Kidney glomerular epithelial cell (primary cell): ENCODE data around the gene DPP6.
"Not testable (repeated sequence)": the region's sequence is repeated elsewhere in the genome, so short reads cannot be mapped to it uniquely, and the experiment has no call there.

Experiments used
- DNase-seq: peaks from one replicate; lab custom pipeline; 2025; lab: John Stamatoyannopoulos, UW

Gene DPP6

GRCh38 chr7:154148791-154149516 is 96.8 kb downstream of the DPP6 start:
- not testable (repeated sequence) for DNase-seq

- DNase-seq = not testable (repeated sequence)
These were observed 98.5 kb downstream of the DPP6 start for GRCh38 chr7:154150656-154151055.

GRCh38 chr7:154151306-154151705 is 99.1 kb downstream of the DPP6 start:
- DNase-seq = not testable (repeated sequence)

- not testable (repeated sequence) for DNase-seq
These were observed 103.7 kb downstream of the DPP6 start for GRCh38 chr7:154155928-154156327.

- not testable (repeated sequence) for DNase-seq
These were observed 110.7 kb downstream of the DPP6 start for GRCh38 chr7:154162921-154163320.

GRCh38 chr7:154163642-154164041 is 111.4 kb downstream of the DPP6 start:
- DNase-seq = not testable (repeated sequence)

- no peak for DNase-seq
These were observed 114.9 kb downstream of the DPP6 start for GRCh38 chr7:154167051-154167450.

GRCh38 chr7:154167807-154168206 is 115.6 kb downstream of the DPP6 start:
- DNase-seq = no peak

- no peak for DNase-seq
These were observed 119.2 kb downstream of the DPP6 start for GRCh38 chr7:154171422-154171821.

- no peak for DNase-seq
These were observed 120.0 kb downstream of the DPP6 start for GRCh38 chr7:154172236-154172635.

GRCh38 chr7:154177584-154177983 is 125.4 kb downstream of the DPP6 start:
- DNase-seq = no peak

GRCh38 chr7:154178895-154179294 is 126.7 kb downstream of the DPP6 start:
- DNase-seq = peak; percentile 31

GRCh38 chr7:154183482-154183881 is 131.3 kb downstream of the DPP6 start:
- no peak for DNase-seq

GRCh38 chr7:154183946-154184345 is 131.7 kb downstream of the DPP6 start:
- no peak for DNase-seq

GRCh38 chr7:154186811-154187210 is 134.6 kb downstream of the DPP6 start:
- DNase-seq = no peak

GRCh38 chr7:154188330-154188729 is 136.1 kb downstream of the DPP6 start:
- no peak for DNase-seq

GRCh38 chr7:154195266-154195665 is 143.1 kb downstream of the DPP6 start:
- DNase-seq = no peak

- no peak for DNase-seq
These were observed 146.3 kb downstream of the DPP6 start for GRCh38 chr7:154198481-154198880.

- no peak for DNase-seq
These were observed 148.0 kb downstream of the DPP6 start for GRCh38 chr7:154200241-154200640.

GRCh38 chr7:154202002-154202401 is 149.8 kb downstream of the DPP6 start:
- no peak for DNase-seq

- no peak for DNase-seq
These were observed 151.8 kb downstream of the DPP6 start for GRCh38 chr7:154204046-154204445.

- no peak for DNase-seq
These were observed 160.7 kb downstream of the DPP6 start for GRCh38 chr7:154212861-154213260.

GRCh38 chr7:154217688-154218340 is 165.6 kb downstream of the DPP6 start:
- no peak for DNase-seq

- DNase-seq = no peak
These were observed 179.5 kb downstream of the DPP6 start for GRCh38 chr7:154231732-154232131.
